GM23338 (cell line): ENCODE results near the gene RAPGEFL1. TPM values are rescaled to one million over a fixed set of nuclear protein-coding genes. Genes with fewer than 3 reads are reported as not detected.
"Not testable (repeated sequence)": the region's sequence is repeated elsewhere in the genome, so short reads cannot be mapped to it uniquely, and the experiment has no call there.

Source experiments
- ATAC-seq: fragments of 200-7000 bp; cut with Tn5 transposase; 3 replicates; pipeline ENCODE4 v1.9.1; 2020
- DNase-seq: peaks from one replicate; pipeline ENCODE4 v3.0.0-alpha.2; 2015; ENCODE audit warnings: low spot score
- H2AFZ ChIP-seq: fragments of 200-600 bp; sonication (generic); 2 replicates; pipeline ENCODE4 v1.8.0; 2016; ENCODE audit warnings: antibody characterized with exemption, mild to moderate bottlenecking, moderate library complexity
- H3F3A ChIP-seq: fragments of 200-600 bp; sonication (generic); replicated peaks from 2 replicates; pipeline ENCODE4 v1.8.0; 2017; ENCODE audit warnings: antibody characterized with exemption, mixed run types, low read depth
- H3K27ac ChIP-seq: fragments of 200-600 bp; sonication (generic); 2 replicates; pipeline ENCODE4 v1.6.1; 2016; ENCODE audit warnings: low read depth
- H3K27me3 ChIP-seq: fragments of 200-600 bp; sonication (generic); 2 replicates; pipeline ENCODE4 v1.8.0; 2016; ENCODE audit warnings: mild to moderate bottlenecking, mixed run types, moderate library complexity; ENCODE audit not compliant: insufficient read depth
- H3K36me3 ChIP-seq: fragments of 200-600 bp; sonication (generic); 2 replicates; pipeline ENCODE4 v1.8.0; 2016; ENCODE audit warnings: mild to moderate bottlenecking; ENCODE audit not compliant: insufficient read depth
- H3K4me1 ChIP-seq: fragments of 200-600 bp; sonication (generic); 2 replicates; pipeline ENCODE4 v1.8.0; 2016; ENCODE audit warnings: mild to moderate bottlenecking, moderate library complexity; ENCODE audit not compliant: insufficient read depth
- H3K4me2 ChIP-seq: fragments of 200-600 bp; sonication (generic); 2 replicates; pipeline ENCODE4 v1.7.1; 2017; ENCODE audit warnings: mixed run types
- H3K4me3 ChIP-seq: fragments of 200-600 bp; sonication (generic); 2 replicates; pipeline ENCODE4 v1.6.1; 2016; ENCODE audit warnings: mixed run types
- H3K79me2 ChIP-seq: fragments of 200-600 bp; sonication (generic); replicated peaks from 2 replicates; pipeline ENCODE4 v1.8.0; 2017; ENCODE audit warnings: mild to moderate bottlenecking; ENCODE audit not compliant: insufficient read depth
- H3K9me2 ChIP-seq: fragments of 200-600 bp; sonication (generic); 2 replicates; pipeline ENCODE4 v1.8.0; 2017; ENCODE audit not compliant: insufficient read depth
- H4K20me1 ChIP-seq: fragments of 200-600 bp; sonication (generic); replicated peaks from 2 replicates; pipeline ENCODE4 v1.8.0; 2017; ENCODE audit warnings: mild to moderate bottlenecking; ENCODE audit not compliant: insufficient read depth
- H3K27ac Mint-ChIP-seq: 2 replicates; pipeline ENCODE4 v1.8.0; 2020; ENCODE audit warnings: inconsistent platforms, mild to moderate bottlenecking, moderate library complexity, mixed read lengths
- H3K27me3 Mint-ChIP-seq: 3 replicates; pipeline ENCODE4 v1.8.0; 2022; ENCODE audit warnings: low read depth, mild to moderate bottlenecking, moderate library complexity, mixed read lengths, inconsistent platforms; ENCODE audit not compliant: insufficient read depth, poor library complexity
- H3K36me3 Mint-ChIP-seq: 3 replicates; pipeline ENCODE4 v1.8.0; 2021; ENCODE audit warnings: low read depth, mild to moderate bottlenecking, inconsistent platforms, moderate library complexity, mixed read lengths
- H3K4me1 Mint-ChIP-seq: 3 replicates; pipeline ENCODE4 v1.8.0; 2020; ENCODE audit warnings: mild to moderate bottlenecking, inconsistent platforms, mixed read lengths
- H3K4me3 Mint-ChIP-seq: 3 replicates; pipeline ENCODE4 v1.8.0; 2021; ENCODE audit warnings: moderate library complexity, mild to moderate bottlenecking, inconsistent platforms, mixed read lengths
- H3K9me3 Mint-ChIP-seq: 3 replicates; pipeline ENCODE4 v1.8.0; 2020; ENCODE audit warnings: moderate library complexity, mild to moderate bottlenecking, inconsistent platforms, mixed read lengths
- EZH2phosphoT487 ChIP-seq: fragments of 200-600 bp; sonication (generic); IDR thresholded peaks from one replicate; pipeline ENCODE4 v1.8.1; 2018; ENCODE audit warnings: antibody characterized with exemption; ENCODE audit not compliant: unreplicated experiment
- JUNB ChIP-seq: IDR thresholded peaks from one replicate; pipeline ENCODE4 v1.6.1; 2016; ENCODE audit warnings: antibody characterized with exemption; ENCODE audit not compliant: unreplicated experiment
- NANOG ChIP-seq: IDR thresholded peaks from 2 replicates; pipeline ENCODE4 v1.6.1; 2016; ENCODE audit warnings: antibody characterized with exemption, borderline replicate concordance
- POLR2AphosphoS5 ChIP-seq: IDR thresholded peaks from 2 replicates; pipeline ENCODE4 v1.6.1; 2016; ENCODE audit warnings: antibody characterized with exemption, low read depth
- STAT1 ChIP-seq: IDR thresholded peaks from one replicate; pipeline ENCODE4 v1.6.1; 2016; ENCODE audit warnings: antibody characterized with exemption; ENCODE audit not compliant: unreplicated experiment
- ZNF114 ChIP-seq: fragments of 250-450 bp; sonication (Bioruptor Pico); IDR thresholded peaks from 2 replicates; pipeline ENCODE4 v1.5.0; 2020; ENCODE audit warnings: mild to moderate bottlenecking, moderate library complexity
- ZNF331 ChIP-seq: fragments of 250-450 bp; sonication (Bioruptor Pico); IDR thresholded peaks from 2 replicates; pipeline ENCODE4 v1.5.0; 2020; ENCODE audit warnings: low read depth, mild to moderate bottlenecking, moderate library complexity
- polyA plus RNA-seq: library from polyadenylated mRNA; unstranded; fragments of >200 nt; fragmentation: Nextera tagmentation; extraction: Ambion mirVana; gene quantifications from 2 replicates; pipeline ENCODE4 v1.2.1, GENCODE V29; 2016
- total RNA-seq: library from RNA; depleted of rRNA; stranded (reverse); fragments of >200 nt; shearing (Covaris generic); gene quantifications from 2 replicates; pipeline ENCODE4 v1.2.3, GENCODE V29; 2014
- TF ChIP-seq, protein P1 (sequence below), 2 experiments: fragments of 200-600 bp in 1 of 2; sonication (generic) in 1 of 2; conservative IDR thresholded peaks; 2 replicates each; pipeline versions ENCODE4 v1.5.1 to v1.6.1; 2016 to 2017; ENCODE audit warnings: antibody characterized with exemption in 2 of 2, low read depth in 2 of 2, mild to moderate bottlenecking in 2 of 2, moderate library complexity in 1 of 2

RAPGEFL1 gene
- total and polyA plus RNA-seq, 2 experiments from 2014 or later = 6.7 to 14.0 TPM

DNA sequence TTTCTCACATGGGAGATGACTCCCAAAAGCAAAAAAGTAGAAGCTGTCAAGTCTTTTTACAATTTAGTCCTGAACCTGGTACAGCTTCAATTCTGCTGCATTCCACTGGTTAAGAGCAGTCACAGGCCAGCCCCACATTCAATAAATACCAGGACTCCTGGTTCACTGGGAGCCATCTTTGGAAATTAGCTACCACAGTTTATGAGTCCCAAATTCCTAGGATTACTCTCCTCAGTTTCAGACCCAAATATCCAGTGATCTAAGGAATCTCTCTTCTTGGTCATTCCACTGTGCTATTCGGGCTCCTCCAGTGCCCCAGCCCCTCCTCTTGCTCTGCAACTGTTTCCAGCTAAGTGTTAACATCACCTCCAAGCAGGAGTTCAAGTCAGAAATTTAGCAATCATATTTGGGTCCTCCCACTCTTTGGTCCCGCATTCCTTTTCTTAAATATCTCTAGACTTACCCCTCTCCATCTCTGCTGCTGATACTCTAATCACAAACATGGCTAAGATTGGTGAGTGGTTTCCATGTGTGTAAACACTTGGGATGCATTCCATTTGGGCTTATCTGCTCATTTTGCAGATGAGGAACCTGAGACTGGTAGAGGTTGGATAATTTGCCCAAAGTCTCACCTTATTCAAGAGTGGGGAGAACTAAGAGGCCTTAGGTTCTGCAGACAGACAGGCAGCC lies 32.3 kb downstream of the RAPGEFL1 start:
- H3K27ac ChIP-seq = no peak overlapping the region
- no peaks in the 10 kb centered on the region for H3K36me3 ChIP-seq
- Mint-ChIP-seq H3K9me3 (no peaks in the 10 kb centered on the region), H3K36me3 (no peaks in the 10 kb centered on the region), H3K4me1 (no peaks in the 10 kb centered on the region), H3K27ac (no peak overlapping the region), H3K27me3 (peaks cover 17% of the 10 kb centered on the region), H3K4me3 (no peak overlapping the region)
- no peaks in the 10 kb centered on the region for H3F3A ChIP-seq
- no peak for DNase-seq
- H3K4me1 ChIP-seq = no peaks in the 10 kb centered on the region
- no peak for TF ChIP-seq ZNF114 (CRISPR knock-in tag)
- TF ChIP-seq STAT1 = no peak
- no peak for TF ChIP-seq POLR2AphosphoS5
- TF ChIP-seq, protein P1, sequence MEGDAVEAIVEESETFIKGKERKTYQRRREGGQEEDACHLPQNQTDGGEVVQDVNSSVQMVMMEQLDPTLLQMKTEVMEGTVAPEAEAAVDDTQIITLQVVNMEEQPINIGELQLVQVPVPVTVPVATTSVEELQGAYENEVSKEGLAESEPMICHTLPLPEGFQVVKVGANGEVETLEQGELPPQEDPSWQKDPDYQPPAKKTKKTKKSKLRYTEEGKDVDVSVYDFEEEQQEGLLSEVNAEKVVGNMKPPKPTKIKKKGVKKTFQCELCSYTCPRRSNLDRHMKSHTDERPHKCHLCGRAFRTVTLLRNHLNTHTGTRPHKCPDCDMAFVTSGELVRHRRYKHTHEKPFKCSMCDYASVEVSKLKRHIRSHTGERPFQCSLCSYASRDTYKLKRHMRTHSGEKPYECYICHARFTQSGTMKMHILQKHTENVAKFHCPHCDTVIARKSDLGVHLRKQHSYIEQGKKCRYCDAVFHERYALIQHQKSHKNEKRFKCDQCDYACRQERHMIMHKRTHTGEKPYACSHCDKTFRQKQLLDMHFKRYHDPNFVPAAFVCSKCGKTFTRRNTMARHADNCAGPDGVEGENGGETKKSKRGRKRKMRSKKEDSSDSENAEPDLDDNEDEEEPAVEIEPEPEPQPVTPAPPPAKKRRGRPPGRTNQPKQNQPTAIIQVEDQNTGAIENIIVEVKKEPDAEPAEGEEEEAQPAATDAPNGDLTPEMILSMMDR (conservative IDR thresholded peaks at IDR 0.05; ENCODE audit: low read depth in 2 of 2) = no peak
- TF ChIP-seq JUNB = no peak
- TF ChIP-seq EZH2phosphoT487 = no peak
- TF ChIP-seq ZNF331 (CRISPR knock-in tag) = no peak
- H3K9me2 ChIP-seq = no peaks in the 10 kb centered on the region
- H4K20me1 ChIP-seq = no peaks in the 10 kb centered on the region
- no peaks in the 10 kb centered on the region for H3K27me3 ChIP-seq
- no peak for ATAC-seq
- 0 out of 2 replicates have a peak overlapping the region, but pooled peaks have one; percentile 81 for H2AFZ ChIP-seq
- H3K79me2 ChIP-seq = no peaks in the 10 kb centered on the region
- no peak overlapping the region for H3K4me2 ChIP-seq
- no peak overlapping the region for H3K4me3 ChIP-seq

DNA sequence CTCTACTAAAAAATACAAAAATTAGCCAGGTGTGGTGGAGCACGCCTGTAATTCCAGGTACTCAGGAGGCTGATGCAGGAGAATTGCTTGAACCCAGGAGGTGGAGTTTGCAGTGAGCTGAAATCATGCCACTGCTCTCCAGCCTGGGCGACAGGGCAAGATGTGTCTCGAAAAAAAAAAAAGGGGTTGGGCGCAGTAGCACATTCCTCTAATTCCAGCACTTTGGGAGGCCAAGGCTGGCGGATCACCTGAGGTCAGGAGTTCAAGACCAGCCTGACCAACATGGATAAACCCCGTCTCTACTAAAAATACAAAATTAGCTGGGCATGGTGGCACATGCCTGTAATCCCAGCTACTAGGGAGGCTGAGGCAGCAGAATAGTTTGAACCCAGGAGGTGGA lies 36.6 kb downstream of the RAPGEFL1 start:
- not testable (repeated sequence) for H3K4me3 Mint-ChIP-seq, H3K27ac ChIP-seq, H4K20me1 ChIP-seq, DNase-seq, ATAC-seq, H3K27me3 ChIP-seq, H3K36me3 Mint-ChIP-seq, H3K27ac Mint-ChIP-seq, H3K9me2 ChIP-seq, H3K4me2 ChIP-seq, H3K4me1 Mint-ChIP-seq, H3K79me2 ChIP-seq, H3K9me3 Mint-ChIP-seq, H3F3A ChIP-seq, H2AFZ ChIP-seq, H3K4me1 ChIP-seq, H3K36me3 ChIP-seq, H3K4me3 ChIP-seq
- H3K27me3 Mint-ChIP-seq = peaks cover 11% of the 10 kb centered on the region

DNA sequence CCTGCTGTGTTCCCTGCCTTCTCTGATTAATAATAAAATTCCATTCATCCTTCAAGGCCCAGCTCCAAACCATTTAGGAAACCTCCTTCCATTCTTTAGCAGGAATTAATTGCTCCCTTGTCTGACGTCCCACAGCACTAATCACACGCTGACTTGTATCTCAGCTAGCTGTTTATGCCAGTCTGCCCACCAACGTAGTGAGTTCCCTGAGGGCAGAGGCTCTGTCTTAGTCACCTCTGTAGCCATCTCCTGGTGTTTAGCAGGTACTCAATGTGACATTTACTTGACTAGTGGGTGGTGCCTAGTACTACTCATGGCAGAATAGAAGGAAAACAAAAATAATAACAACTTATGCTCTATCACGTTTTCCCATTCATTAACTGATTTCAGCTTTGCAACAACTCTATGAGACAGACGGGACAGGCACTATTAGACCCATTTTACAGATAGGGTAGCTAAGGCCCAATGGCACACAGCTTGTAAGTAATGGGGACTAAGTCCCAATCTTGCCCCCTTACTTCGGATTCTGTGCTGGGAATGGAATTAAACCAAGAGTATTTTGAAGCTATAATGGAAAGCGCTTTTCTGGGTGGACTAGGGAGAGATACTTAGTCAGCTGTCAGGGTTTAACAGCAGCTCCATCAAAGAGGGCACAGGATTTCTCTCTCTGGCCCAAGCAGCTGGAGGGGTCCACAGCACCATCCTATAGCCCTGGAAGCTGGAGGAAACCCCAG lies 40.9 kb downstream of the RAPGEFL1 start:
- Histone ChIP-seq H3K4me3 (peak overlapping the region; percentile 66), H3K36me3 (no peaks in the 10 kb centered on the region), H3F3A (peaks cover 8% of the 10 kb centered on the region; the same call in 1 of the 2 replicates), H3K27me3 (no peaks in the 10 kb centered on the region), H3K79me2 (peaks cover 25% of the 10 kb centered on the region), H3K4me1 (0 out of 2 replicates have a peak, but pooled peaks cover 3% of the 10 kb centered on the region), H2AFZ (peak overlapping the region; percentile 26; the same call in 1 of the 2 replicates), H3K4me2 (peak overlapping the region; percentile 86), H3K27ac (peak overlapping the region; percentile 94), H3K9me2 (no peaks in the 10 kb centered on the region), H4K20me1 (no peaks in the 10 kb centered on the region)
- Mint-ChIP-seq H3K36me3 (no peaks in the 10 kb centered on the region; the same call in 2 of the 3 replicates), H3K4me1 (peaks cover 13% of the 10 kb centered on the region; the same call in 2 of the 3 replicates), H3K4me3 (peak overlapping the region; percentile 84), H3K27me3 (peaks cover 7% of the 10 kb centered on the region), H3K9me3 (no peaks in the 10 kb centered on the region), H3K27ac (peak overlapping the region; percentile 98)
- ATAC-seq (no peak), DNase-seq (no peak)
- TF ChIP-seq NANOG = no peak
- TF ChIP-seq STAT1 = no peak
- no peak for TF ChIP-seq JUNB
- TF ChIP-seq EZH2phosphoT487 = no peak
- no peak for TF ChIP-seq ZNF331 (CRISPR knock-in tag)
- TF ChIP-seq ZNF114 (CRISPR knock-in tag) = no peak
